CD4-positive, alpha-beta T cell treated with Interleukin-1 beta for 1 hour (primary cell): ENCODE results near the gene NAP1L4.

Source experiments
- DNase-seq, 2 donors: peaks; one replicate each; pipeline ENCODE4 v3.0.0-alpha.2; 2020 to 2022

The NAP1L4 gene

DNA sequence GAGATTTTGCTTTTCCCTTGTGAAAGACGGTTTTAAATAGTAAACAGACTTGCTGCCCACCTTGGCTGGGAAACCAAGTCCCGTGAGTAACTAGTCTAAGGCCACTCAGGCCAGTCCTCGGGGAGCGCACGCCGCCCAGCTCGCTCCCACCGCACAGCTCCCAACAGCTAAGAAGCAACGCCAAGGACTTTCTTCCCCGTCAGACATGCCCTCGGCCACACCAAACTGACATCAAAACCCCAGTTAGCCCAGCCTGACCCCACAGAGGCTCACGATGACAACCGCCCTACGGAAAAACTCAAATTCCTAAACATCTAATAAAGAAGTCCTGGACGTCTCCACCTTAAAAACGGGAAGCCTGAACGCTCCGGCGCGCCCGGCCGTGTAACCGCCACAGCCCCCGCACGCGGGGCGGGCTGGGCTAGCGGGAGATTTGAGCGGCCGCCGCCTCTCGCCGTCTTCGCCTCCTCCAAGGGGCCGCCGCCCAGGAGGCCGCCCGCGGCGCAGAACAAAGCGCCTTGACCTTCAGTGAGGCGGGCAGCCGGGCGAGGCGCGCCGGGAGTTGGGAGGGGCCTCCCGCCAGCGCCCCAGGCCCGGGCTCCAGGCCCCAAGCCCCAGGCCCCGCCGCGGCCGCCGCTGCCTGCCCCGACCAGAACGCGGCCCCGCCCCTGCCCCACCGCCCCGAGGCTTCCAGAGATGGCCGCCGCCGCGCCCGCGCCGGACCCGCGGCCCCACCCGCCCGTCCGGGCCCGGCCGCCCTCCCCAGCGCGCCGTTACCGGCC is 486 bp downstream of the NAP1L4 start:
- DNase-seq = no peak

DNA sequence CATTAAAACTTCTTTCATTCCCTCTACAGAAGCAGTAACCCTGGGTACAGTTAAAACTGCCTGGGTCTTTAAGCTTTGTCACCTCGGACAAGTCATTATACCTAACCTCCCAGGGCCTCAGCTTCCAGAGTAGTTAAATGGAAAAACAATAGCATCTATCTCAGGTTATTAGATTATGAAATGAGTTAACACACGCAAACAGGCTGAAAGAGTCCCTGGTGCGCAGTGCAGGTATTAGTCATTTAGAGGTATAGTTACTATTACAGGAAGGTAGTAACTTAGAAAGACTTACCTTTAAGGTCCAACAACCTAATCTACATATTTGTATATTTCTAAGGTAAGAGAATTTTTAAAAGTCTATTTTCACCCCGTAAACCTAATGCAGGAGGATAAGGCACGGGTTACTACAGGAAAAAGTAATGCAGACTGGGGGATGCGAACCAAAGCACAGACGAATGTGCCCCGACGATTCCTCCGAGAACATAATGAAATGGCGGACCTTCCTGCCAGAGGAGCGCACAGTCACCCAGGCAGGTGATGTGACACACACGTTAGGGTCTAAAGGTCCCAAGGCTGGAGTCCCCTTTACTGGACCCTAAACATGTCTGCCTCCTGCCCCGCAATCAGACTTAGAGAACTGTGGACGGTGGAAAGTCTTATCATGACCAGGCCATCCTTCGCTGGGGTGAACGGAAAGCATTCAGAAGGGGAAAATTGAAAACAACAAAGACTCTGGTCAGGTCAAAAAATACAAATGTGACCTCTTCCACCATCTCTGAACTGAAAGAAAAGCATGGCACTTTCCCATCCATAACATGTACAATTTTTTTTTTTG is 1.3 kb downstream of the NAP1L4 start:
- DNase-seq = peak; percentile 13 to 33

DNA sequence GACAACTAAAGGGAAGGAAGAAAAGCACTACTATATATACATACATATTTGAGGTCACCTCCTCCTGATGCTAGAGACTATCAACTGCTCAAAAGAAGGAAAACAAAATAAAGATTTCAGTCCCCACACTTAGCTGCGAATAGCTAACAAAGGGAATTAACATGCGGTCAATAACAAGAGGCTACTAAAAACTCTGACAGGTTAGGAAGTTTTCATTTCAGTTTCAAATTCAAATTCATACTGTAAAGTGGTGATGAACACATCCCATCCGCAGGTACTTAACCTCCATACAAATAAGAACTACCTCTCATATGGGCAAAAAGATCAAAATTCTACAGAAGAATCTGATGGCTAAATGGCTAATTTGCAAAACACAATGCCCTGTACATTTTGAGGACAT is 2.6 kb downstream of the NAP1L4 start:
- no peak for DNase-seq

DNA sequence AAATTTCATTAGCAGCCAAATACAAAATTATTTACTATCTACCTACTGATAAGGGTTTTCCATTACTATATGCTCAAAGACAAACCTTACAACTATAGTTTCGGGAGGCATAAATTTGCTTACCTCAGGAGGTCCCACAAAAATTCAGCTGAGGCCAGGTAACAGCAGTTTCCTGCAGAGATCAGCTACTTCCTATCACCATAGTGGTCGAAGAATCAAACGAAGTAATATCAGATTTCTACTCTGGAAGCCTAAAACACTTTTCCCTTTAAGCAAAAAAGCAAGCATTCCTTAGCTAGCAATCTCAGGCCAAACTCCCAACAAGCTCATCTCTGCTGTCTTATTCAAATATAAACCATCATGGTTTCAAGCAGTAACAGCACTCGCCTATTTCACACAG is 3.1 kb downstream of the NAP1L4 start:
- peak in 1 of 2 donors; percentile 20 for DNase-seq

DNA sequence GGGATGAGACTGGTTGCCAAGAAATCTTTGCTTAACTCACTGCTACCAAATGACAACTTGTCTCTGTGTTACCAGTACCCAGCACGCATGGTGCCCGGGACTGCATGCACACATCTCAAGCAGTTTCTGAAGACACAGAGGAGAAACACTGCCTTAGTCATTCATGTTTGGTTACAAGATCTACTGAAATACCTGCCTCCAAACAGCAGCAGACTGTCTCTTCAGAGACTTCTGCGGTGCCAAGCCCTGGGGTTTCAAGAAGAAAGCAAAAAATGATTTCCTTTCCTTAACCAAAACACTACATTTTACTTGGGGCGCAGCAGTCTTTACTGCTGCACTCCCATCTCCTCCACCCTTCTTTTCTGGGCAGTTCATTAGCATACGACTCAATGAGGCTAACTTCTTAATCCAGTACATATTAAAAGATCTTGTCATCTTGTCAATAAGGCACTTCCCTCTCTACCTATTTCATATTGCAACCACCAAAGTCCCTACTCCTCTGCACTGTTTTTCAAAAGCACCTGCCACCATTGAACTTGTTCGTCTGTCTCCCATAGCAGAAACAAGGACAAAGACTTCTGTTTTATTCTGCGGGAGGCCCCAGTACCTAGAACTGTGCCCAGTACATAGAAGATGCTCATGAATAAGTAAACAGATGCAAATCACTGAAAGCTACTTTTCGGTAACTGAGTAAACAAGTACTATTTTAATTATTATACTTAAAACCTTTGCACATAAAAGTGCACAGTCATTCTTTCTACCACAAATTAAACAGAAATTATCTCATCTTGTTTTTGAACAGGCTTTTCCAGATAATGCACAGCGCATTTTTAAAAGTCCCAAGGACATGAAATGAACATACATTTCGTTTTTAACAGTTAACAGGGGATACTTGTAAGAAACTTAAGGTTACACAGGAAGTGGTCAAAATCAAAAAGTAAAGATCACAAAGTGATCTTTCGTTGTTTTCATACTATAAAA is 4.0 kb downstream of the NAP1L4 start:
- DNase-seq = peak; percentile 24 to 26

DNA sequence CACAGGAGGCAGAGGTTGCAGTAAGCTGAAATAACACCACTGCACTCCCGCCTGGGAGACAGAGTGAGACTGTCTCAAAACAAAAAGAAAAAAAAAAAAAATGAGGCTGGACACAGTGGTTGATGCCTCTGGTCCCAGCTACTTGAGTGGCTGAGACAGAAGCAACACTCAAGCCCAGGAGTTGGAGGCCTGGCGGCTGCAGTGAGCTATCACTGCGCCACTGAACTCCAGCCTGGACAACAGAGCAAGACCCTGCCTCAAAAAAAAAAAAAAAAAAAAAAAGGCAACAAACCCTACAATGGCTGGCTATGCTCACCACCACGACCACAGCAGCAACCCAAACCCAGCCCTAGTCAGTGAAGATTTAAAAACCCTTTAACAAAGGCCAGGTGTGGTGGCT is 8.2 kb downstream of the NAP1L4 start:
- no peak for DNase-seq

DNA sequence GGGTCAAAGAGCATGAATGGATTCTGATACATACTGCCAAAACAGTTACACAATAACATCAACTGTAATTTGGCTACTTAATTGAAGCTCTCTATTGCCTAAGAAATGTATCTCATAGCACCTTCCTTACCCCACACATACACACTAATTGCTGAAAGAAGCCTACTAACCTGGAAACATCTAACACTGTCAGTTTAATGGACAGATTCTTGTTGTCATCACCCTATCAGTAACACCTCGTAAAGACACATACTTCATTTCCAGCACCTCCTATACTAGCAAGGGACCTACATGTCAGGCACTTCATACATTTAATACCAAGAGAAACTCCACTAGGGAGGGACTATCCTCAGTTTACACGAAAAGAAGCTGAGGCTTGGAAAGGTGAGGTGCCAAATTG is 9.9 kb downstream of the NAP1L4 start:
- no peak for DNase-seq

DNA sequence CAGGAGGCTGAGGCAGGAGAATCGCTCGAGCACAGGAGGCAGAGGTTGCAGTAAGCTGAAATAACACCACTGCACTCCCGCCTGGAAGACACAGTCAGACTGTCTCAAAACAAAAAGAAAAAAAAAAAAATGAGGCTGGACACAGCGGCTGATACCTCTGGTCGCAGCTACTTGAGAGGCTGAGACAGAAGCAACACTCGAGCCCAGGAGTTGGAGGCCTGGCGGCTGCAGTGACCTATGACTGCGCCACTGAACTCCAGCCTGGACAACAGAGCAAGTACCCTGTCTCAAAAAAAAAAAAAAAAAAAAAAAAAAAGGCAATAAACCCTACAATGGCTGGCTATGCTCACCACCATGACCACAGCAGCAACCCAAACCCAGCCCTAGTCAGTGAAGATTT is 11.0 kb downstream of the NAP1L4 start:
- no peak for DNase-seq

DNA sequence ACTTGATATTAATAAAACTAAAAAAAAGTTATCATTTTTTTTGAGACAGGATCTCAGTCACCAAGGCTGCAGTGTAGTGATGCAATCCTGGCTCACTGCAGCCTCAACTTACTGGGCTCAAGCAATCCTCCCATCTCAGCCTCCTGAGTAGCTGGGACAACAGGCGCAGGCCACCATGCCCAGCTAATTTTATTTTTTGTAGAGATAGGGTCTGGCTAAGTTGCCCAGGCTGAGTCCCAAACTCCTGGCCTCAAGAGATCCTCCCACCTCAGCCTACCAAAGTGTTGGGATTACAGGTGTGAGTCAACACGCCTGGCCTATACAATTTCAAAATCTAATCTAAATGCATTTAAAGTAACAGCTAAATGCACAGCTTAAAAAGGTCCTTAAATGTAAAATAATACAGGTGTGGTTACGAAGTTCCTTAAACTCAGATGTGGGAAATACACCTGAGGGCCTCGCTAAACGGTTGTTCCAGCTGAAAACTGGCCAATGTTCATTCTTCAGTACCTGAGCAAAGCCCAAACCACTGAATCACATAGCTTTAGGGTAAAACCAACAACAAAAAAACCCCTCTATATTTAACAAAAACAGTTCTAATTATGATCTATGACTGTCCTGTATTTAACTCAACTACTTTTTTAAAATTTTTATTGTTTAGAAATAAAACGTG is 11.8 kb downstream of the NAP1L4 start:
- no peak for DNase-seq

DNA sequence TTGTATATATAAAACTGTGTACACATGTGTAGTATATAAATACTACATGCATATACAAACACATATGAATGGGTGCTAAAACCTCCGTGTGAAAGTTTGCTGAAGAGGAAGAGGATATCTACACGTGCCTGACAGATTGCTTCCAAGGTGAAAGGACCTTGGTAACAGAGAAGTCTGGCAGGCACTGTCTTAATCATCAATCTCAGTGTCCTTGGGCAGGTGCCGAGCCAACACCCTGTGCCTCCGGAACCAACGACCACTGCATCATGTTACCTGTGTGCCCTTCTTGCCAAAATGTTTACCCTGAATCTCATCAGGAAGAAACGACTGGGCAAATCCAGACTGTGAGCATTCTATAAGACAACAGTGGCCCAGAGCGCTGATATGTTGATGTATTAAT is 15.0 kb downstream of the NAP1L4 start:
- no peak for DNase-seq

DNA sequence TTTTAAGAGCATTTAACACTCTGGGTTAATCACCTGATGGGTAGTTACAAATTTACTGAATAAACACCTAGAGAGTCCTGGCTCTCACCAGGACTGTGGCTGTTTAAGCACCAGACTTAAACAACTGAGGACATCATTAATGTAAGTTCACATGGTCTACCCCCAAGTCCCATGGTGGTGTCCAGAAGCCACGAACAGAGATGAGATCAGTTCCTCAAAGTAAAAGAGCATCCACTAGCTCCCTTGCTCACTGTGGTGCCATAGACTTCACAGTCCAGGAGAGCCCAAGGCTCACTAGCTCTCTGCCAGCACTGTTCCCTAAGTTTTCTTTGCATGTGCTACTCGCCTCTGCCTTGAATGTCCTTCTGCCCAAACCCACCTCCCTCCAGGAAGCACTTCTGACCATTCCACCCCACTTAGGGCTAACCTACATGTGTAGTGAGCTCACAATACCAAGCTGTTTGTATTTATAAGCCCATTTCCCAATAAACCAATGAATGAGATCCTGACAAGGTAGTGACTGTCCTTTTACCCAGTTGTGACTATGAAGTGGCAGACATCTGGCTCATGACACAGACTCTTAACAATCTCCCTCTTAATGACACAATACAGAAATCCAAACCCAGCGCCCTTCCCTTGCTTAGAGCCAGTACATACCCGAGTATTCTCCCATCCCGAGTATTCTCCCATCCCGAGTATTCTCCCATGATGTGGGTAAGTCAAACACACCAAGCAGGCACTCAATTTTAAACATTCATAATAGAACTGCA is 15.7 kb downstream of the NAP1L4 start:
- no peak for DNase-seq

DNA sequence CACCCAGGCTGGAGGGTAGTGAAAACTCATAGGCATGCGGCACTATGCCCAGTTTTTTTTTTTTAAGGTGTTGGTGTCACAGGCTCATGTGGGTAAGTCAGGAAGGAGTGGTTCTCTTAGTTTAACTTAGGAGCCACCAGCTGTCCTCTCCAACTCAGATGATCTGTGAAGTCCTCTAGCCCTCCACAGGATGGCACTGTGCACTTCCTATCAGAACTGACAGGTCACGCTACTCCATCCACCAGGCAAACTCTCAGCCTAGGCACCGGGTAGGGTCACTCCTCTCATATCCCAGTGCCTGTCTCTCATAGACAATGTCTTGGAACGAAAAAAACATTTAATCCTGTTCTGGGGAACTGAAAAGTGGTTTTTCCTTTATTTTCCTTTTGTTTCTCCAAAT is 16.5 kb downstream of the NAP1L4 start:
- DNase-seq = peak; percentile 58 to 62

DNA sequence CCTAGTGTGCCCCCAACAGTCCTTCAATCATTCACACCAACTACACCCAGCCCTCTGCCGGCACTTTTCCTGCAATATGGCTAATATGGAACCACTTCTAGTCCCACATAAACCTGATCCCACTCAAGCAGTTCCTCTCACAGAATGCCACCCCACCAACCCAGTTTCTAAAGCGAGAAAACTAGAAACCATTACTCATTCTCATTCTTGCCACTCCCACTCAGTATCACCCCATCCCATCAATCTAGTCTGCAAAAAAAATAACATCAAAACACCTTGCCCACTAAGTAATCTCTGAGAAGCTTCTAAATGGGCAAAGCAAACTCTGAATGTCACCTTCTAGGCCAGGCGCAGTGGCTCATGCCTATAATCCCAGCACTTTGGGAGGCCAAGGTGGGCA is 17.9 kb downstream of the NAP1L4 start:
- no peak for DNase-seq

DNA sequence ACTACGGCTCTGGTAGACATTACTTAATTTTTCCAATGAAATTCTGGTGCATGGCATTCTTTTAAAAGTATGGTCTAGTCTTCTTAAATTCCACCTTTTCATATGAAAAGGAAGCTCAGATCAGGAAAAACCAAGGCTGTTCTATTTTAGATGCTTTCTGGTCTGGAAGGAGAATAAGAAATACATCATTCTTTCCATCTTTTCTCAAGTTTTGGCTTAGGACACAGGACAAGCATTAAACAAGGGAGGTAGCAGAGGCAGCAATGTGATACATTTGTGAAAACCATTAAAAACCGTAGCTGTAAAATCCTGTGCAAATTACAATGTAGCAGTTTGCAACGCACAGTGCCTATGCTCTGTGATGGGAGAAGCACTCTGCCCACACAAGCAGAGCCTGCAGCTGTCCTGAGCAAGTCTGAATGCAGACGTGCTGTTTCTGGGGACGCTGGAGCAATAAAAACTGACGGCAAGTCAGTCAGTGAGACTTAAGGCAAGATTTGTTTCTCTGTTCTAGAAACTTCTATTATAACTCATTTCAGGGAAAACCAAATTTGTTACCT is 23.7 kb downstream of the NAP1L4 start:
- no peak for DNase-seq

DNA sequence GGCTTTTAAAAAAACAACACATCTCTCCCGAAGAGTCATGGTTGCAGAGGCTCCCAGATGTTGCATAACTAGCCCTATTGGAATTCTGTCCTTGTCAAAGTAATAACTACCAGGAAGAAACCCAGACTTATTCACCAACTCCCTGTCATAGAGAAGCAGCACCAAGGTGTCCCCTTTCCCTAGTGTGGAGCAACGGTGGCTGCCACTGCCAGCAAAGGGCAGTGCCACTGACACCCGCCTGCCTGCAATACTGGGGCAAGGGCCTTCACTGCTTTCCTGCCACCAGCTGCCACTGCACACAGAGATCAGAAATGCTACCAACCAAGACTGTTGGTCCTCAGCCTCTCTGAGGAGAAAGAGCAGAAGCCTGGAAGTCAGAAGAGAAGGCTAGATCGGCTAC is 27.3 kb downstream of the NAP1L4 start:
- no peak for DNase-seq

DNA sequence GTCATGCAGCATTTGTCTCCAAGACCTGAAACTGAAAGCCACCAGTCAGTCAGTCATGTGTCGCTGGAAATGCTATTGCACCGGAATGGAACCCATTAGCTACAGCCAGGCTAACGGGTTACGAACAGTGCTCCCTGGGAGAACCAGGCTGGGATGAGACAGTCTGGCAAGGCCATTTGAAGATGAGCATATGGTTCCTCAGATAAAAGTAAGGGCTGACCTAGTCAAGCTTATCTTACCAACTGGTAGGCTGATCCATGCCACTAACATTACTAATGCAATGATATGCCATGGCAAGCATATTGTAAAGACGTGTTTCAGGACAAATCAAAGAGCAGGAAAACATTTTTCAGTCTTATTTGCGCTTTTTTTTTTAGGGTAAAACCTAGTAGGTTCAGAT is 28.4 kb downstream of the NAP1L4 start:
- no peak for DNase-seq

DNA sequence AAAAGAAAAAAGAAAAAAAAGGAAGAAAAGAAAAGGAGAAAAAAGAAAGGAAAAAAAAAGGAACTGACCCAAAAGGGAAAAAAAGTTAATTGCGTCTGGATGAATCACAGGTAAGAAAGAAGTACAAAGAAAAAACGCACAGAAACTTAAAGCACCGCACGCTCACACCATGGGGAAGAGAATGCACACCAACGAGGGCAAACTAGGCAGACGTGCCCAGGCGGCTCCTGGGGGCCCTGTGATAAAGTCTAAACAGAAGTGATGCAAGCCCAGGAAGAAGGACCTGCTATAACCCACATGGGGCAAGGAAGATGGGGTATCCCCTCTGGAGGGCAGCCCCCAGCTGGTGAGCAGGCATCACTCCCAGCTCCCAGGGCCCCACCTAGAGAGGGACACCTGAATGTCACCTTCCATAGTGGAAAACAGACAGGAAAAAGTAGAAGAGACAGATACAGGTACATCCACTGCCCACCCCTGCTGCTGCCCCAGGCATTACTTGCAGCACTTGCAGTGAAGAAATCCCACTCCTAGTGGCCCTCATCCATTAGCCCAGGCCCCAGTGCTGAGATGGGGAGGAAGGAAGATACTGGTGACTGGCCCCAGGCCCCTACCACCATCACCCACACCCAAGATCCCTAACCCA is 28.9 kb downstream of the NAP1L4 start:
- no peak for DNase-seq

DNA sequence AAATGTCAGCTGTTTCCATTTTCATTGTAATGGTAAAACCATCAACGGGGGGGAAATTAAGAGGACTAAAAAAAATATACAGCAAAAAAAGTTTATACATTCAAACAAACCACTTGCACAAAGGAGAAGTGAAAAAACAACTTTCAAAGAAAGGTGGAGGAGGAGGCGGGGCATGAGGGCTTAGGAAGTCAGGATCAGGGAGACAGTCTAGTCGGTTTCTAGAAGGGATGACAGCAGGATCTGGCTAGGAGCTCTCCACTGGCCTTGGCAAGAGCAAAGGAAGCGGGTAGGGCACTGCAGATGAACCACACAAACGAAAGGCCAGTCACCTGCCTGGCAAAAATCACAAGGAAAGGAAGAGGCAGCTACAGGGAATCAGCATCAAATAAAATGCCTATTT is 31.0 kb downstream of the NAP1L4 start:
- DNase-seq = no peak

DNA sequence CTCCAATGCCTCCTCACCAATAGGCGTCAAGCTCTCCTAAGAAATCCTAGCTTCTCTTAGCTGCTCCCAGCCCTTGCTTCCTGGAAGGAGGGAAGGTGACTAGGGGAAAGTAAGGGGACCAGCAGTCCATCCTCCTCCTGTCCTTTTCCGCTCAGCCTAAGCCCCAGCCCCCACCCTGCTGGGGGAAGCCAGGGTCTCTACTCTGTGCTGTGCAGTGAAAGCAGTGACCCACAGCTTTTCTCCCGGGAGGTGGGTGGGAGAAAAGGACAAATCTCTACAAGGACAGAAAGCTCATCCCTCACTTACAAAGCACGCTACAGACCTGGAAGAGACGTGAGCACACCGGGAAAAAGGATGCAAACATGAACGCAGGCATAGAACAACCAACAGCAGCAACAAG is 32.0 kb downstream of the NAP1L4 start:
- DNase-seq = no peak

DNA sequence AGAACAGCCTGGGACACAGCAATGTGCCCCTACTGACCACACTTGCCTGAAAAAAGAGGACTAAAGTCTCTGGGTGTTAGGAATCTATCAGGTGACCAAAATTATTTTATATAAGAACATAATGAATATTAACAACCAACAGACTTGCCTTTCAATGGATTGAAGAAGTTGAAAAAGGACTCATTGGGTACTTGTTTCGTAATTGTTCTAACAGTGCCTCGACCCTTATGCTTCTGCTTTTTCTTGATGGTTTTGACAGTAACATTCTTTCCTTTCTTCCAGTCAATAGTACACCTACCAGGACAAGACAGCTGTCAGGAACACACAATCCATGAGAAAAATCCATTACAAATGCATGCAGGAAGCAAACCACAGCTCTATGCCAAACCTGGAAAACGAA is 33.9 kb downstream of the NAP1L4 start:
- DNase-seq = no peak

DNA sequence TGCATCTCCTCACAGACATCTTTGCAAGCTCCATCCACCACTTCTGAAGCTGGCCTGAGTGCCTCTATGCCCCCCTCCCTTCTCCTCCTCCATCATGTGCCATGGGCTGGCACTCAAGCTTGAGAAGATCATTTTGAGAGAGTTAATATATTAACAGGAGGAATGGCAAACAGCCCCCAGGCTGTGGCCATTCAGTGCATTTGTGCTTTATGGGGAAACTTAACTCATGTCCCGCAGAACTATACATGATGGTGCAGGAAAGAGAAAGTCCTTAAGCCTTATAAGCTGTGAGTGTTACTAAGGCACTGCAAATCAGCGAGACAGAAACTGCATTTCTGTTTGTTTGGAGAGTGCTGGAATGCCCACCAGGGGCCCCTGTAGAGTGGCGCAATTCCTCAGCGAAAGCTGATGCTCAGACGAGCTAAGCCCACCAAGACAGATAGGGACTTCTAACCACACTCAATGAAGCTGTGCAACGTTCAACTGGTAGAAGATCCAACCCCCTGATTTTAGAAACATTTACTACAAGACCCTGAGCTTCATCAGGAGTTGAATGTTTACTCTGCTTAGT is 36.1 kb downstream of the NAP1L4 start:
- DNase-seq = no peak
